NCI-H1436 treated with DMSO at 0.1 percent for 48 hours (cell line): ENCODE measurements around the gene TNNI3K.

Source experiments
- DNase-seq: peaks from one replicate; lab custom pipeline; 2025; lab: John Stamatoyannopoulos, UW

The TNNI3K gene

GRCh38 chr1:74395571-74395970 lies 160.4 kb downstream of the TNNI3K start:
- DNase-seq: no peak

GRCh38 chr1:74396462-74396861 lies 161.3 kb downstream of the TNNI3K start:
- DNase-seq: no peak

- no peak for DNase-seq
These were observed 161.7 kb downstream of the TNNI3K start for GRCh38 chr1:74396933-74397332.

- no peak for DNase-seq
These were observed 164.1 kb downstream of the TNNI3K start for GRCh38 chr1:74399249-74399648.

- DNase-seq: no peak
These were observed 167.7 kb downstream of the TNNI3K start for GRCh38 chr1:74402873-74403272.

GRCh38 chr1:74403606-74404005 lies 168.4 kb downstream of the TNNI3K start:
- no peak for DNase-seq

GRCh38 chr1:74406759-74407158 lies 171.6 kb downstream of the TNNI3K start:
- no peak for DNase-seq

- no peak for DNase-seq
These were observed 172.7 kb downstream of the TNNI3K start for GRCh38 chr1:74407902-74408301.

- no peak for DNase-seq
These were observed 177.1 kb downstream of the TNNI3K start for GRCh38 chr1:74412244-74412643.

GRCh38 chr1:74415935-74416334 lies 180.7 kb downstream of the TNNI3K start:
- no peak for DNase-seq

- DNase-seq: no peak
These were observed 184.4 kb downstream of the TNNI3K start for GRCh38 chr1:74419611-74420010.

- no peak for DNase-seq
These were observed 185.3 kb downstream of the TNNI3K start for GRCh38 chr1:74420467-74420866.

GRCh38 chr1:74422421-74423292 lies 187.5 kb downstream of the TNNI3K start:
- no peak for DNase-seq

GRCh38 chr1:74423471-74423870 lies 188.3 kb downstream of the TNNI3K start:
- DNase-seq: no peak

GRCh38 chr1:74425676-74426075 lies 190.5 kb downstream of the TNNI3K start:
- no peak for DNase-seq

GRCh38 chr1:74426208-74426937 lies 191.2 kb downstream of the TNNI3K start:
- DNase-seq: no peak

- no peak for DNase-seq
These were observed 192.5 kb downstream of the TNNI3K start for GRCh38 chr1:74427681-74428080.

GRCh38 chr1:74429580-74429979 lies 194.4 kb downstream of the TNNI3K start:
- no peak for DNase-seq

- DNase-seq: no peak
These were observed 195.3 kb downstream of the TNNI3K start for GRCh38 chr1:74430342-74430934.

- DNase-seq: no peak
These were observed 196.3 kb downstream of the TNNI3K start for GRCh38 chr1:74431531-74431930.

- no peak for DNase-seq
These were observed 197.1 kb downstream of the TNNI3K start for GRCh38 chr1:74432325-74432724.

- DNase-seq: no peak
These were observed 199.1 kb downstream of the TNNI3K start for GRCh38 chr1:74434321-74434720.

GRCh38 chr1:74436078-74436477 lies 200.9 kb downstream of the TNNI3K start:
- DNase-seq: no peak
